GM18507 (cell line): Measurements from ENCODE around the gene RGPD3.

Experiments
- DNase-seq: peaks from one replicate; pipeline ENCODE4 v3.0.0; 2011; ENCODE audit warnings: low read depth; ENCODE audit not compliant: insufficient read length; ENCODE audit errors: extremely low spot score
- FAIRE-seq: peaks from 2 replicates; lab custom pipeline; 2011; peaks lifted over from hg19 to GRCh38; lab: Jason Lieb, UNC

The RGPD3 gene

GRCh38 chr2:106356291-106356690 is 111.9 kb downstream of the RGPD3 start:
- DNase-seq (no peak), FAIRE-seq (no peak)

- FAIRE-seq (no peak), DNase-seq (no peak)
Observed at GRCh38 chr2:106353676-106354075, 114.5 kb downstream of the RGPD3 start.

- FAIRE-seq (no peak), DNase-seq (no peak)
Observed at GRCh38 chr2:106350980-106351379, 117.2 kb downstream of the RGPD3 start.

- FAIRE-seq (no peak), DNase-seq (no peak)
Observed at GRCh38 chr2:106344302-106344701, 123.9 kb downstream of the RGPD3 start.

GRCh38 chr2:106343274-106343673 is 124.9 kb downstream of the RGPD3 start:
- FAIRE-seq (no peak), DNase-seq (no peak)

GRCh38 chr2:106342831-106343251 is 125.4 kb downstream of the RGPD3 start:
- DNase-seq (no peak), FAIRE-seq (no peak)

- DNase-seq (no peak), FAIRE-seq (no peak)
Observed at GRCh38 chr2:106341666-106342065, 126.5 kb downstream of the RGPD3 start.
